ENCODE measurements around the gene PHC1.
"Not testable (repeated sequence)": the region's sequence is repeated elsewhere in the genome, so short reads cannot be mapped to it uniquely, and the experiment has no call there.

The PHC1 gene

DNA sequence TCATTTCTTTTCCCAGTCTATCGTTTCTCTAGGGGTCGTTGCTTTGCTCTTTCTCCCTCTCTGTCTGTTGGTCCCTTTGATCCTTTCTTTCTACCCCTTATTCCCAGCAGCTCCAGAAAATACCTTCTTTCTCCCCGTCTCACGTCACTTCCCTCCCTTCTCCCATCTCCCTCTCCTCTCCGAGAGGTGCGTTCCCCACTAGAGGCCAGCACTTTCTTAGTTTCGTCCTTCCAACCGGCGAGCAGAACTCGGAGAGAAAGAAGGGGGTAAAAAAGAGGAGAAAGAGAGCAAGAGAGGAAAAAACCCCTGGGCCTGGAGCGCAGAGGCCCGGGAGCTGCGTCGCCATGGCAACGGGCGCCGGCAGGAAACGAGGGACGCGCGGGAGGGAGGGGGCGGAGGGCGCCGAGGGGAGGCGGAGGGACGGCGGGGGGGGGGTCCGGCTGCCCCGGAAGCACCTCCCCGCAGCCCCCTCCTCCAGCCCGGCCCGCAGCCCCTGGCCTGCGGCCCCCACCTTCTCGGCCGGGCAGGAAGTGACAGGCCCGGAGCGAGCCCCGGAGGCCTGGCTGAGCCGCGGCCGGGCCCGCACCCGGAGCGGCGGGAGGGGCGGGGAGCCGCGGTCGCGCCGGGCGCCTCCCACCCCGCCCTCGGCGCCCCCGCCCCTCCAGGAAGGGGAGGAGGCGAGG lies at the start of gene PHC1:
TSS of gene PHC1 (plus strand) at position 477 of the 683 bp plus-strand sequence. CDS start 3,169 bp downstream, outside the sequence.
- DNase-seq (ENCODE audit: low spot score), result peak; percentile 70

- DNase-seq (ENCODE audit: low spot score), result no peak
These were observed 47.9 kb upstream of the PHC1 start for GRCh38 chr12:8866429-8866828.

GRCh38 chr12:8867009-8867408 lies 47.3 kb upstream of the PHC1 start:
- no peak for DNase-seq (ENCODE audit: low spot score)

- no peak for DNase-seq (ENCODE audit: low spot score)
These were observed 46.5 kb upstream of the PHC1 start for GRCh38 chr12:8867786-8868185.

GRCh38 chr12:8870586-8870985 lies 43.7 kb upstream of the PHC1 start:
- no peak for DNase-seq (ENCODE audit: low spot score)

DNA sequence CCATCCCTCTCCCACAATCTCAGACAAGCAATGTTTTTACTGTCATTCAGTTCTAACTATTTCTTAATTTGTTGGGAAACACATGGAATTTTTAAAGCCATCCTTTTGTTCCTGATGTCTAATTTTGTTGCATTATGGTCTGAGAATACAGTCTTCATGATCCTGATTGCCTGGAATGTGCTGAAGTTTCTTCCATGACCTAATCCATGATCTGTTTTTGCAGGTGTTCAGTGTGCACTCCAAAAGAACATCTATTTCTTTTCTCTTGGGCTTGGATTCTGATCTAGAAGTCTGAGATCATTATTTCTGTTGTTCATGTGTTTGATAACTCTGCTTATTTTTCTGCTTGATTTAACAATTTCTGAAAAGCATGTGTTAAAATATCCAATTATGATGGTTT lies 43.2 kb upstream of the PHC1 start:
- no peak for DNase-seq (ENCODE audit: low spot score)

DNA sequence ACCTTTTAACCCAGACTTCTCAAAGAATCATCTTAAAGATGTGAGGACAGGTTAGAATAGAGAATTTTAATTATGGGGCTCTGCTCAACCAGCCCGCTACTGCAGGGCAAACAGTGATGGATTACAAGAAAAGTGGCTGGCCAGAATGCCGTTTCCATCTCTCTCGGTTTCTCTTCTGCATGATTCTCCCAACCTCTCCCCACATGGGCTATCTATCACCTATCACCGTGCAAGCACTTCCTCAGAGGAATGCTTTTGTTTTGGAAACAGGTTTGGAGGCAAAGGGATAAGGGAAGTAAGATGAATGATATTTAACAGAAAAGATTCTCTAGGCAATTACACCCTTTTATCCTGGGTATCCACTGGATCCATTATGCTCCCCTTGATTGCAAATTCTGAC lies 37.4 kb upstream of the PHC1 start:
- no peak for DNase-seq (ENCODE audit: low spot score)

- no peak for DNase-seq (ENCODE audit: low spot score)
These were observed 27.6 kb upstream of the PHC1 start for GRCh38 chr12:8886502-8887284.

GRCh38 chr12:8887285-8887715 lies 27.0 kb upstream of the PHC1 start:
- DNase-seq (ENCODE audit: low spot score), result no peak

DNA sequence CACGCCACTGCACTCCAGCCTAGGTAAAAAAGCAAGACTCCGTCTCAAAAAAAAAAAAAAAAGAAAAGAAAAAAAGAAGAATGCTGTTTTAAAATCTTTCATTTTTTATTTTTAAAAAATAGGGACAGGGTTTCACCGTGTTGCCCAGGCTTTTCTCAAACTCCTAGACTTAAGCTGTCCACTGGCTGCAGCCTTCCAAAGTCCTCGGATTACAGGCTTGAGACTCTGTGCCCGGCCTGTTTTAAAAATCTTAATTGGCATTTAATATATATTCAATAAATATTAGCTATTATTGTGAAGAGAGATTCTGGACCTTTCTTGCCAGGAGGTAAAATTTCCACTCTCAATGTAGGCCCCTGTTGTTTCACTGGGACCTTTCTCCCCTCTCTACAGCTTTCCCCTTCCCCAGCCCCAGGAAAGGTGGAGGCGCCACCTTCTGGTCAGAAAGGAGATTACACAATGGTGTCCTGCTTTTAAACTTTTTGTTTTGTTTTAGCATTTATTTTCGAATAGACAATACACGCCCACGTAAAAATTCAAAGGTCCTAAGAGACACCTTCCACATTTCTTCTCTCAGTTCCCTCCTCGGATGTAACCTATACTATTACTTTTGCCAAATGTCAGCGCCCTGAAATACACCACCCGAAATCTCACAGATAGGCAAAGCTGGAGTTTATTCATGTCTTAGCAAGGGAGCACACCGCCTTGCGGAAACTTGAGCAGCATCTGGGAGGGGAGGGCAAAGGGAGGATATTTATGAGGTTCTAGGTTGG lies 23.8 kb upstream of the PHC1 start:
- peak; percentile 67 for DNase-seq (ENCODE audit: low spot score)

- DNase-seq (ENCODE audit: low spot score), result no peak
These were observed 22.3 kb upstream of the PHC1 start for GRCh38 chr12:8891976-8892375.

GRCh38 chr12:8894378-8894777 lies 19.9 kb upstream of the PHC1 start:
- DNase-seq (ENCODE audit: low spot score), result no peak

GRCh38 chr12:8894986-8895385 lies 19.3 kb upstream of the PHC1 start:
- no peak for DNase-seq (ENCODE audit: low spot score)

GRCh38 chr12:8897081-8897480 lies 17.2 kb upstream of the PHC1 start:
- DNase-seq (ENCODE audit: low spot score), result no peak

- DNase-seq (ENCODE audit: low spot score), result no peak
These were observed 14.5 kb upstream of the PHC1 start for GRCh38 chr12:8899830-8900229.

DNA sequence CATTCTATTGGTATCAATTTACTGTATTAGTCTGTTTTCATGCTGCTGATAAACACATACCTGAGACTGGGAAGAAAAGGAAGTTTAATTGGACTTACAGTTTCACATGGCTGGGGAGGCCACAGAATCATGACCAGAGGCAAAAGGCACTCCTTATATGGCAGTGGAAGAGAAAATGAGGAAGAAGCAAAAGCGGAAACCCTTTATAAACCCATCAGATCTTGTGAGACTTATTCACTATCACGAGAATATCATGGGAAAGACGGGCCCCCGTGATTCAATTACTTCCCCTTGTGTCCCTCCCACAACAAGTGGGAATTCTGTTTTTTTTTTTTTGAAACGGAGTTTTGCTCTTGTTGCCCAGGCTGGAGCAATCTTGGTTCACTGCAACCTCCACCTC lies 11.6 kb upstream of the PHC1 start:
- not testable (repeated sequence) for DNase-seq (ENCODE audit: low spot score)

DNA sequence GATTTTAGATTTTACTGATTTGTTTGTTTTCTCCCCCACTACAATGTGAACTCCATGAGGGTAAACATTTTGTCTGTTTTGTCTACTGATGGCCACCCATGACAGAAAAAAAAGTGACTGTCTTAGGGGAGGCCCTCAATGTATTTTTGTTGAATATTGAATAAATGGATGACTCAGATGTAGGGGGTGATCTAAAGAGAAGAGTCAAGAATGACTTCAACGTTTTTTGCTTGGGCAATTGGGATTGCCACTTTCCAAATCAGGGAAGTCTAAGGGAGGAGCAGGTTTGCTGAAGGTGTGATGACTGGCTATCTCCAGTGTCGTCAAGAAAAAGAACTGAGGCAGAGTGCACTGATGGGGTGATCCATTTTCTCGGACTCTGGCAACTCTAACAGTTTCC lies 10.7 kb upstream of the PHC1 start:
- DNase-seq (ENCODE audit: low spot score), result no peak

- no peak for DNase-seq (ENCODE audit: low spot score)
These were observed 9.6 kb upstream of the PHC1 start for GRCh38 chr12:8904665-8905064.

DNA sequence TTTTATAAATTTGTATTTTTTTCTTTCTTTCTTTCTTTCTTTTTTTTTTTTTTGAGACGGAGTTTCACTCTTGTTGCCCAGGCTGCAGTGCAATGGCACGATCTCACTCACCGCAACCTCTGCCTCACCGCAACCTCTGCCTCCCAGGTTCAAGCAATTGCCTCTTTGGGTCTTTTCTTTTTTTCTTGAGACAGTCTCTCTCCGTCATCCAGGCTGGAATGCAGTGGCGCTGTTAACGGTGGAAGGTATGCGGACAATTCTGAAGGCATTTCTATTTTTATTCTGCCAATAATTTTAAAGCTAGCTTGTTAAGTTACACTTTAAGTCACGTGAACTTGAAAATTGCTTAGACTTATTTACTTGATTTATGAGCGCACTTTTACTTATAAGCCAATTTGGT lies 8.8 kb upstream of the PHC1 start:
- no peak for DNase-seq (ENCODE audit: low spot score)

GRCh38 chr12:8906266-8907180 lies 7.8 kb upstream of the PHC1 start:
- DNase-seq (ENCODE audit: low spot score), result no peak

DNA sequence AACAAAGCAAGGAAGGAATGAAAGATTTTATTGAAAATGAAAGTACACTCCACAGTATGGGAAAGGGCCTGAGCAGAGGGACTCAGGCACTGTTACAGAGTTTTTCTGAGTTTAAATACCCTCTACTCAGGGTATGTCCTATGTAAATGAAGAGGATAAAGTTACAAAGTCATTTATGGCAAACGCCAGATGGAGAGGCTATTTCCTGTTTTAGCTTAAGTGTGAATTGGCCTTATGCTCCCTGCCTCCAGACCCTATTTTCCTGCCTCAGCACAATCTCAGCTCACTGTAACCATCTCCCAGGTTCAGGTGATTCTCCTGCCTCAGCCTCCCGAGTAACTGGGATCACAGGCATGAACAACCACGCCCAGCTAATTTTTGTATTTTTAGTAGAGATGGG lies 6.8 kb upstream of the PHC1 start:
- no peak for DNase-seq (ENCODE audit: low spot score)

DNA sequence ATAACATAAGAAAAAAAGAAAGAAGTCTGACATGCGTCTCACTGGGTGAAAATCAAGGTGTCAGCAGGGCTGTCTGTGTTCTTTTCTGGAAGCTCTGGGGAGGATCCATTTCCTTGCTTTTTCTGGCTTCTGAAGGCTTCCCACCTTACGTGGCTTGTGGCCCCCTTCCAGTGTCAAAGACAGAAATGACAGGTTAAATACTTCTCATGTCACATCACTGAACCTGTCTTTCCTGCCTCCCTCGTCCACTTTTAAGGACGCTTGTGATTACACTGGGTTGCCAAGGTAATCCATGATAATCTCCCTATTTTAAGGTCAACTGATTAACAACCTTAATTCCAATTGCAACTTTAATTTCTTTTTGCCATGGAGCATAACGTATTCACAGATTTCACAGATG lies 4.6 kb upstream of the PHC1 start:
- DNase-seq (ENCODE audit: low spot score), result no peak
